Measurements from ENCODE around the gene AFF3. TPM values are rescaled to one million over a fixed set of nuclear protein-coding genes. Genes with fewer than 3 reads are reported as not detected.

AFF3 gene
- total RNA-seq, 1 experiment from 2014 or later = 0.22 TPM

- no peak overlapping the region for H2BK12ac ChIP-seq (ENCODE audit: insufficient read length, low read depth, low read length)
- H2BK20ac ChIP-seq (ENCODE audit: low read depth, low read length, poor library complexity, severe bottlenecking) = no peak overlapping the region
- H4K5ac ChIP-seq (ENCODE audit: insufficient read length, low read depth, low read length) = no peak overlapping the region
- no peaks in the 10 kb centered on the region for H3K27me3 ChIP-seq (ENCODE audit: insufficient read depth, low read length)
- DNase-seq = no peak
- H3K9me3 Mint-ChIP-seq = no peaks in the 10 kb centered on the region
- no peaks in the 10 kb centered on the region for H3K27me3 Mint-ChIP-seq (ENCODE audit: low read depth)
- no peak overlapping the region for H3K27ac Mint-ChIP-seq
- no peak overlapping the region for H3K18ac ChIP-seq (ENCODE audit: insufficient read length, low read depth, low read length)
- no peak overlapping the region for H3K4me3 Mint-ChIP-seq
- H3K4me1 Mint-ChIP-seq = no peaks in the 10 kb centered on the region
- no peak overlapping the region for H2AFZ ChIP-seq (ENCODE audit: low read length)
- H2BK15ac ChIP-seq (ENCODE audit: low read depth, low read length) = no peak overlapping the region
- no peak overlapping the region for H3T11ph ChIP-seq (ENCODE audit: low read length)
- no CpG with 5 or more reads among the region's 4 CpGs for WGBS (ENCODE audit: extremely low coverage, insufficient read length, low lambda C conversion rate)
- H3K23me2 ChIP-seq (ENCODE audit: insufficient read length, low read depth, low read length, poor library complexity, severe bottlenecking) = no peaks in the 10 kb centered on the region
- H4K91ac ChIP-seq (ENCODE audit: insufficient read length, low read depth, low read length) = no peak overlapping the region
- no peak overlapping the region for H3K23ac ChIP-seq (ENCODE audit: insufficient read length, low read depth, low read length)
- H3K79me1 ChIP-seq (ENCODE audit: insufficient read depth, low read depth, low read length, poor library complexity, severe bottlenecking) = no peaks in the 10 kb centered on the region
- no peaks in the 10 kb centered on the region for H3K4me1 ChIP-seq (ENCODE audit: insufficient read depth, low read length)
- no peak overlapping the region for H3K4ac ChIP-seq (ENCODE audit: low read depth, low read length)
- H3K9me3 ChIP-seq (ENCODE audit: control insufficient read depth, low read depth, low read length) = no peaks in the 10 kb centered on the region
- H3K14ac ChIP-seq (ENCODE audit: insufficient read depth, low read length) = no peak overlapping the region
- H3K4me2 ChIP-seq (ENCODE audit: insufficient read depth, insufficient read length, low read length) = no peak overlapping the region
- H4K20me1 ChIP-seq (ENCODE audit: control insufficient read depth, insufficient read depth, insufficient read length) = no peaks in the 10 kb centered on the region
- H3K36me3 Mint-ChIP-seq (ENCODE audit: insufficient read depth in 1 of 3, low read depth in 3 of 3) = no peaks in the 10 kb centered on the region
- TF ChIP-seq CTCF (conservative IDR thresholded peaks at IDR 0.05) = no peak
- H3K56ac ChIP-seq (ENCODE audit: insufficient read length, low read depth, low read length) = no peak overlapping the region
- no peak overlapping the region for H4K8ac ChIP-seq (replicated peaks; ENCODE audit: insufficient read length, low read depth, low read length)
- no peak overlapping the region for H2BK5ac ChIP-seq (ENCODE audit: insufficient read length, low read length)
- H2AK5ac ChIP-seq (ENCODE audit: insufficient read length, low read length) = no peak overlapping the region
- H3K79me2 ChIP-seq (ENCODE audit: insufficient read depth, low read length) = no peaks in the 10 kb centered on the region
- no peak overlapping the region for H3K9ac ChIP-seq (ENCODE audit: extremely low read depth, insufficient read length, low read length)
- H2BK120ac ChIP-seq (ENCODE audit: low read depth, low read length, poor library complexity, severe bottlenecking) = no peak overlapping the region
- H3K27ac ChIP-seq (ENCODE audit: insufficient read length, low read depth, low read length) = no peak overlapping the region
These were observed 534.9 kb downstream of the AFF3 start for GRCh38 chr2:99607454-99607853.
